Prostate gland (tissue), 2 donors: ENCODE results near the gene UBC. TPM values are rescaled to one million over a fixed set of nuclear protein-coding genes. Genes with fewer than 3 reads are reported as not detected.

Experiments
- DNase-seq: peaks from one replicate; pipeline ENCODE4 v3.0.0-alpha.2; 2019; ENCODE audit warnings: low spot score
- H3K27ac ChIP-seq, 2 donors: fragments of 200-600 bp; sonication (generic); 2 replicates each; pipeline ENCODE4 v1.5.1; 2017 to 2019
- H3K27me3 ChIP-seq: fragments of 200-600 bp; sonication (generic); replicated peaks from 2 replicates; pipeline ENCODE4 v1.5.1; 2019; ENCODE audit not compliant: insufficient read depth
- H3K36me3 ChIP-seq, 2 donors: fragments of 200-600 bp; sonication (generic); 1 replicate in 1 of 2; 2 replicates in 1 of 2; pipeline versions ENCODE4 v1.5.1 to v1.8.1; 2017 to 2019
- H3K4me1 ChIP-seq: fragments of 200-600 bp; sonication (generic); replicated peaks from 2 replicates; pipeline ENCODE4 v1.5.1; 2019
- H3K4me3 ChIP-seq, 2 donors: fragments of 200-600 bp; sonication (generic); 2 replicates each; pipeline ENCODE4 v1.5.1; 2017 to 2019
- H3K9me3 ChIP-seq: fragments of 200-600 bp; sonication (generic); 2 replicates; pipeline ENCODE4 v1.5.1; 2017
- POLR2A ChIP-seq: fragments of 450-650 bp; IDR thresholded peaks from one replicate; pipeline ENCODE4 v1.6.1; 2016; ENCODE audit warnings: antibody characterized with exemption, mild to moderate bottlenecking
- POLR2AphosphoS5 ChIP-seq: sonication (generic); formaldehyde crosslinking; IDR thresholded peaks from one replicate; pipeline ENCODE4 v1.6.1; 2017; ENCODE audit warnings: antibody characterized with exemption
- WGBS: methylation state at CpG from one replicate; pipeline ENCODE4 v1.1.5; 2018; 5-methylcytosine and 5-hydroxymethylcytosine counted together
- intact Hi-C: fragments of 100-400 bp; cut with DNase I; formaldehyde crosslinking; loops from one replicate; pipeline ENCODE4 v1.14.2; 2022
- total RNA-seq, 2 donors: library from RNA; depleted of rRNA; stranded (reverse); fragments of >200 nt; gene quantifications; one replicate each; pipeline ENCODE4 v1.1.0, GENCODE V29; 2016
- TF ChIP-seq, protein P1 (sequence below), 4 experiments: fragments of 200-600 bp in 2 of 4; fragments of 450-650 bp in 2 of 4; sonication (generic) in 2 of 4; IDR thresholded peaks; 1 replicate in 3 of 4; 2 replicates in 1 of 4; pipeline ENCODE4 v1.5.1; 2016 to 2019; ENCODE audit warnings: antibody characterized with exemption in 4 of 4, mild to moderate bottlenecking in 2 of 4, moderate library complexity in 2 of 4

UBC gene
- total RNA-seq: 1,000 to 10,000 TPM in 1 of 2 donors, 100 to 1,000 TPM in 1; 854 to 1,154 TPM

DNA sequence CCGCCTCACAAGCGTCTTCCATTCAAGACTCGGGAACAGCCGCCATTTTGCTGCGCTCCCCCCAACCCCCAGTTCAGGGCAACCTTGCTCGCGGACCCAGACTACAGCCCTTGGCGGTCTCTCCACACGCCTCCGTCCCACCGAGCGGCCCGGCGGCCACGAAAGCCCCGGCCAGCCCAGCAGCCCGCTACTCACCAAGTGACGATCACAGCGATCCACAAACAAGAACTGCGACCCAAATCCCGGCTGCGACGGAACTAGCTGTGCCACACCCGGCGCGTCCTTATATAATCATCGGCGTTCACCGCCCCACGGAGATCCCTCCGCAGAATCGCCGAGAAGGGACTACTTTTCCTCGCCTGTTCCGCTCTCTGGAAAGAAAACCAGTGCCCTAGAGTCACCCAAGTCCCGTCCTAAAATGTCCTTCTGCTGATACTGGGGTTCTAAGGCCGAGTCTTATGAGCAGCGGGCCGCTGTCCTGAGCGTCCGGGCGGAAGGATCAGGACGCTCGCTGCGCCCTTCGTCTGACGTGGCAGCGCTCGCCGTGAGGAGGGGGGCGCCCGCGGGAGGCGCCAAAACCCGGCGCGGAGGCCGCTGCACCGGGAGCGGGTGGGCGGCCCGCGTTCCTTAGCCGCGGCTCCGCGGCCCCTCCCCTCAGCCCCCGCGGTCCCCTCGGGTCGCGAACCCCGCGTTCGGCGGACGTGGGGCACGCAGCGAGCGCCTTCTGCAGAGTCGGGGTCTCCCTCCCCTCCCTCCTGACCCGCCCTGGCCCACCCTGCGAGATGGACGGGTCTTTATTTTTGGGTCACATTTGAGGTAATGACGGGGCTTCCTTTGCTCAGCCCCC, at the start of gene UBC:
TSS of gene UBC (minus strand) at position 259 of the 847 bp plus-strand sequence. CDS start 879 bp downstream, outside the sequence.
- intact Hi-C loops: loop anchor here (2.0 kb wide), 1 partner anchor 24 kb away; no protein-coding TSS in a partner anchor
- Histone ChIP-seq H3K9me3 (no peaks in the 10 kb centered on the region), H3K27ac (peak within 1 kb of the TSS; percentile 99 to 100), H3K27me3 (no peaks in the 10 kb centered on the region), H3K4me3 (peak within 1 kb of the TSS; percentile 75 to 97), H3K36me3 (no peaks in the 10 kb centered on the region), H3K4me1 (peaks cover 12% of the 10 kb centered on the region)
- WGBS: under 1% methylated on average over 77 of the region's 85 CpGs
- TF ChIP-seq, protein P1, sequence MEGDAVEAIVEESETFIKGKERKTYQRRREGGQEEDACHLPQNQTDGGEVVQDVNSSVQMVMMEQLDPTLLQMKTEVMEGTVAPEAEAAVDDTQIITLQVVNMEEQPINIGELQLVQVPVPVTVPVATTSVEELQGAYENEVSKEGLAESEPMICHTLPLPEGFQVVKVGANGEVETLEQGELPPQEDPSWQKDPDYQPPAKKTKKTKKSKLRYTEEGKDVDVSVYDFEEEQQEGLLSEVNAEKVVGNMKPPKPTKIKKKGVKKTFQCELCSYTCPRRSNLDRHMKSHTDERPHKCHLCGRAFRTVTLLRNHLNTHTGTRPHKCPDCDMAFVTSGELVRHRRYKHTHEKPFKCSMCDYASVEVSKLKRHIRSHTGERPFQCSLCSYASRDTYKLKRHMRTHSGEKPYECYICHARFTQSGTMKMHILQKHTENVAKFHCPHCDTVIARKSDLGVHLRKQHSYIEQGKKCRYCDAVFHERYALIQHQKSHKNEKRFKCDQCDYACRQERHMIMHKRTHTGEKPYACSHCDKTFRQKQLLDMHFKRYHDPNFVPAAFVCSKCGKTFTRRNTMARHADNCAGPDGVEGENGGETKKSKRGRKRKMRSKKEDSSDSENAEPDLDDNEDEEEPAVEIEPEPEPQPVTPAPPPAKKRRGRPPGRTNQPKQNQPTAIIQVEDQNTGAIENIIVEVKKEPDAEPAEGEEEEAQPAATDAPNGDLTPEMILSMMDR (IDR thresholded peaks at IDR 0.05): peak in 1 of 4 experiments; percentile 15
- TF ChIP-seq POLR2AphosphoS5 (peak; percentile 97), POLR2A (peak; percentile 99)
- DNase-seq: peak; percentile 92

DNA sequence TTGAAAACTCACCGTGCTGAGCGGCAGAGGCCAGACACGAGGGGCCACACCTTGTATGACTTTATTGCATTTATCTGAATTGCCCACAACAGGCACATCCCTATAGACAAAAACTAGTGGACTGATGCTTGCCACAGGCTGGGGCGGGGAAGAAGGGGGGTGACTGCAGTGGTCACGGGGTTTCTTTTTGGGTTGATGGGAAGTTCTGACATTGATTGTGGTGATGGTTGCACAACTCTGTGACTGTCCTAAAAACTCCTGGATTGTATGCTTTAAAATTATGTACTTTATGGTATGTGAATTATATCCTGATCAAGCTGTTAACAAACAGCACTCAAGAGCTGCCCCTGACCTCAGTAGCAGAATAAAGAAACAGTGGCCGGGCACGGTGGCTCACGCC, 48.8 kb upstream of the UBC start:
- TF ChIP-seq POLR2A (no peak), POLR2AphosphoS5 (no peak)
- TF ChIP-seq, protein P1 (IDR thresholded peaks at IDR 0.05): no peak
- Histone ChIP-seq H3K9me3 (no peaks in the 10 kb centered on the region), H3K4me1 (no peaks in the 10 kb centered on the region), H3K4me3 (no peak overlapping the region), H3K36me3 (peaks cover 3 to 14% of the 10 kb centered on the region in 2 donors), H3K27ac (no peak overlapping the region), H3K27me3 (no peaks in the 10 kb centered on the region)
- no peak for DNase-seq
- intact Hi-C loops: no loop called here
- WGBS: 95% methylated on average over 8 of the region's 8 CpGs

GRCh38 chr12:124961055-124961454, 46.6 kb upstream of the UBC start:
- H3K4me1 ChIP-seq: no peaks in the 10 kb centered on the region
- no peak overlapping the region for H3K27ac ChIP-seq
- TF ChIP-seq POLR2AphosphoS5: no peak
- no peak for TF ChIP-seq POLR2A
- TF ChIP-seq, protein P1 (IDR thresholded peaks at IDR 0.05): no peak
- H3K27me3 ChIP-seq: no peaks in the 10 kb centered on the region
- 93% methylated on average over 29 of the region's 29 CpGs for WGBS
- no peaks in the 10 kb centered on the region for H3K9me3 ChIP-seq
- intact Hi-C loops: no loop called here
- no peak for DNase-seq
- no peak overlapping the region for H3K4me3 ChIP-seq
- H3K36me3 ChIP-seq: peaks cover 3 to 9% of the 10 kb centered on the region in 2 donors

- Histone ChIP-seq H3K9me3 (no peaks in the 10 kb centered on the region), H3K27me3 (no peaks in the 10 kb centered on the region), H3K4me1 (no peaks in the 10 kb centered on the region), H3K27ac (no peak overlapping the region), H3K36me3 (peaks cover 0 to 9% of the 10 kb centered on the region in 2 donors), H3K4me3 (no peak overlapping the region)
- intact Hi-C loops: no loop called here
- no peak for DNase-seq
- TF ChIP-seq POLR2AphosphoS5: no peak
- TF ChIP-seq POLR2A: no peak
- TF ChIP-seq, protein P1 (IDR thresholded peaks at IDR 0.05): no peak
- WGBS: 94% methylated on average over 16 of the region's 16 CpGs
Observed at GRCh38 chr12:124956571-124956970, 42.1 kb upstream of the UBC start.
